IPS DF 19.7 (cell line): Measurements from ENCODE around the gene SEMA5B.

Experiments
- DNase-seq: peaks from one replicate; pipeline ENCODE4 v3.0.0-alpha.2; 2013; ENCODE audit warnings: low read depth, low spot score

Gene SEMA5B

DNA sequence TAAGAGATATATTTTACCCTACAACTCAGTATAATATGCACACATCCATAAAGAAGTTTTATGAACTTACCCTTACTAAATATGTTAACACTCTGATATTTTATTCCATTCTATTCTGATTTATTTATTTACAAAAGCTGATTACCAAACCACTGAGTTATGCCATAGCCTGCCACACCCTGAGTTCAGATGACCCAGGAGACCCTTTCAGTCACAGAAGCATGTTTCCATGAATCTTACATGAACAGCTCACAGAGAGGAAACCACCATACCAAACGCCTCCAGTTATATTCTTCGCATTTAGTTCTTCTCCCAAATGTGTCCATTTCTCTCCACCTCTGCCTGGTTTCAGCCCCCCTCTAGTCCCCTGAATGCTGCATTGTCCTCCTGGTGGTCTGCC lies 103.5 kb downstream of the SEMA5B start:
- no peak for DNase-seq

DNA sequence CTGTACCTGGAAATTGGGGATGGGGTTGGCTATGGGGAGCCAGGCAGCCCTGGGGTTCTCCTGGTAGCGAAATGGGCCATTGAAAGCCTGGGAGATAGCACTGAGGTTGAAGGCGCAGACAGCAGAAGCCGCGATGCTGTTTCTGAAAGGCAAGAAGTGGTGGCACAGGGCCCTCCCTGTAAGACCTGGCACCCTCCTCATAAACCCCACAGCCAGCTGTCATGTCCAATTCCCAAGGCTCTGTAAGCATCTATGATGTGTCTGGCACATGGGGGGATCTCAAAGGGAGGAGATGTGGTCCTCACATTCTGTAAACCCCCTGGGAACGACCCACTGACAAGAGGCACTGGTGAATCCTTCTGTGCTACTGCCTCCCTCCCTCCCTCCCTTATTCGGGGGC lies 104.0 kb downstream of the SEMA5B start:
- DNase-seq: no peak

DNA sequence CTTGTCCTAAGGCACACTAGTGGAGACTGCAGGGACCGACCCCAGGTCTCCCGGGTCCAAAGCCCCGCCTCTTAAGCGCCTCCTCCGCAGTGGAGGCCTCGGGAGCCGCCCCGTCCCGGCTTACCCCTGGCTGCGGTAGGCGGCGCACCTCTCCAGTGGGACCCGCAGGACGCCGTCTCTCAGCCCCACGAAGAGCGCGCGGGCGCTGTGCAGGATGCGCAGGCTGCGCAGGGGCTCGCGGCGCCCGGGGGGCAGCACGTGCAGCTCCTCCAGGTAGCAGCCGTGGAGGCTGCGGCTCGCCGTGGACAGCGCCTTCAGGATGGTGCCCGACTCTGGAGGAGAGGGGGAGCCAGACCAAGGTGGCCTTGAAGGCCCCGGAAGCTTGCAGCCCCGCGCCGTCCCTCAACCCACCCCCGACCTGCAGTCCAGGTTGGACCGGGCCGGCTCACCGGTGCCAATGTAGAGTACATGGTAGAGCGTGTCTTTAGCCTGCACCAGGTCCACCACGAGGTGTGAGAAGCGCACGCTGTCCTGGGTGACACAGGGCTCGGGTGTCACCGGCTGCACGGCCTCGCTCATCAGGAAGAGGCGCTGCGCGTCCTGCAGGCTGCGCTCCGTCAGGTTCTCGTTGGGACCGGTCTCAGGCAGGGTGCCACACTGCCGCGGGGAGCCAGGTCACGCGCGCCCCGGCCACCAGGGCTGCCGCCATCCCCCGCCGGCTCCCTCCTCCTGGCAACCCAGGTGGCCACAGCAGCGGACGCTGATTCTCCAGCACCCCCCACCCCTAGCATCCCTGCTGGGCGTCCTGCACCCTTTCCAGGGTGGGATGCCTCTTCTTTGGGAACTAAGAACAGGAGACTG lies 105.5 kb downstream of the SEMA5B start:
- no peak for DNase-seq

DNA sequence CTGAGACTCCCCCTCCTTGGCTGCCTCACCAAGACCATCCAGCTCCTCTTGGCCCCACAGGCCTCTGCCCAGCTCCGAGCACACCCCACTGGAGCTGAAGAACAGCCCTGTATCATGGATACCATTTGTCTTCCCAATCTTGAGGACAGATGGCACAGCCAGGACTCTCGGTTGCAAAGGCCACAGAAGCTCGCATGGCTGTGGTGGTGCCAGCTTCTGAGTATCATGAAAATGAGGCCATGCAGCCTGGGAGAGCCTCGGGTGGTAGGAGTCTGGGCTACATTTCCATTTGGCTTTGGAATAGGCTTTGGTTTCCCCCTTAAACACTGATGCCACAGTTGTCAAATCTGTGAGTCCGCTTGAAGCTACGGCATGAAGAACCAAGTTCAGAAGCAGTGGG lies 106.6 kb downstream of the SEMA5B start:
- DNase-seq: no peak

DNA sequence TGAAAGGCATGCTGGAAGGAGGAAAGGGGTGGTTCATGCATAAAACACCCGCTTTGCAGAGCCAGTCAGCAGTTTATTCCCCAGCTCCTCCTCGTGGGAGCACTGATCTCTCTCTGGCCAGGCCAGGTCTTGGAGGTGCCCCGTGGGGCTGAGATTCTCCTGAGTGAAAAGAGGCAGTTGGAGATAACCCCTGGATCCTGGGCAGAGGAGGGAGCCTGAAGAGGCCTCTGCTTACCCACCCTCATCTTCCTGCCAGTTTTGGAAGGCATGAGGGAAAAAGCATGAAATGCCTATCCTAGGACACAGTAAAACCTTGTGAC lies 108.3 kb downstream of the SEMA5B start:
- DNase-seq: no peak

DNA sequence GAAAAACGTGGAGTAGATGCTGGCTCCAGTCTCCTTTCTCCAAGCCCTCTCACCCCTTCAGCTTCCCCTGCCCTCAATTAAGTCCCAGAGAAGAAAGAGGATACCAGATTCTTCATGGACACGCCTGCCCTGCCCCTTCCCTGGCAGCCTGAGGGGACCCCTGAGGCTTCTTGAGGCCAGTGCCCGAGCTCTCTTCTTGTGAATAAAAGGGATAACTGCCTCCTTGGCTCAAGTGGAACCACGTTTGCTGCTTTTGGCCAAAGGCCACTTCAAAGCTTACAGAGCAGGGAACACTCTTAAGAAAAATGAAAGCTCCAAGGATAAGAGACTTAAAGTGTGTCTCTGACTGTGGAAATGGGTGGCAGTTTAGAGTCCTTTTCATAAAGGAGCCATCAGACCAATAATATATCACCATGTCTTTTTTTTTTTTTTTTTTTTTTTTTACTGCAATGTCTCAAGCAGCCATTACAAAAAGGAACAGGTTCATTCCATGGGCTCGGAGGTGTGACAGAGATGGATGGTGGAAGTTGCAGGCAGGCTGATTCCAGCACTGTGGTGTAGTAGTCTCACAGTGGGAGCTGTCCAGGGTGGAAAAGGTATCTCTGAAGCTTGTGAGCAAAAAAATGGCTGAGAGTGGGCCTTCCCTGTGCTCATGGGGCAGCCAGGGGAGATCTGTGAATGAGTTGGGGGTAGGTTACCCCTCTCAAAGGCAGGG lies 108.8 kb downstream of the SEMA5B start:
- no peak for DNase-seq

DNA sequence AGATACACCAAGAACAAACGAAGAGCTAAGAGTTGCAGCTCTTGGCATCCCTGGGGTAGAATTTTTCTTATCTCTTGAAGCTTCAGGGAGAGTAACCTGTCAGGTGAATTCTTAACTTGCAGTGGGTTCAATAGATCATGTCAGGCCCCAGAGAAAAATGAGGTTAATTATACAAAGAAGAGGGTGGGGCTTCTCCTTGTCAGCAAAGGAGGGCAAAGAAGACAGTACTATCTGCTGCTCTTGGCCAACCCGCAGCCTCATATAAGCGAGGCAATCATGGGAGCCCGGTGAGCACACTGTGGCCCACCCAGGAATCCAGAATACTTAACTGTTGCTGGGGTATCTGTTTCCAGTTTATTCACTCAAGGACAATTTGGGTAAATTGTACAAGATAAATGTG lies 110.2 kb downstream of the SEMA5B start:
- DNase-seq: no peak

DNA sequence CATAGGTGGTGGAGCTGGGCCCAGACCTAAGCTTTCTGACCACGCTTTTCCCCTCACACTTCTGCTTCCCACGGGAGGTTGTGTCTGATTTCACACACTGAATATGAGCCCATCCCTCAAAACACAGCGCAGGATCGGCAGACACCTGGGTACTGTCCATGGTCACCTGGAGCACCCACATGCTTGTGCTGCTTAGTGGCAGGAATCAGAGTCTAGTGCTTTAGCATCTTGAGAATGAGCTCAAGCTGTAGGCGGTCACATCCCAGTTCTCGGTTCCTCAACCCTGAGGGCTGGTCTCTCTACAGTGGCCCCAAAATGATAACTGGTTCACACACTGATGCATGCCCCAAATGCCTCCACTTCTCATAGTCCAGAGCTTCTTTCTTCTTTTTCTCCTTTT lies 111.0 kb downstream of the SEMA5B start:
- no peak for DNase-seq

DNA sequence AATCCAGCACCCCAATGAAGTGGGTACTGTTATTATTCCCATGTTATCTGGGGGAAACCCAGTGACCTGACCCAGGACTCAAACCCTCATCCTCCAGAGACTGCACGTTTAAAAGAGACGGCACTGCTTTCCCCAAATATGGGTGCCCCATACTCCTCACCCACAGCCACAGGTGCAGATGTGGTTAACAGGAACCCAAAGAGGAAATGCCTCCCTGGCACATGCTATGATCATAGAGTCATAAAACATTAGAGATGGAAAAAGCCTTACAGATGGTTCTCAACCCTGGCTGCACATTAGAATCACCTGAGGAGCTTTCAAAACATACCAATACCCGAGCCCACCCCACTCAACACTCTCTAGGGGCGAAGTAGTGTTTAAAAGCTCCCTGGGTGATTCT lies 111.5 kb downstream of the SEMA5B start:
- no peak for DNase-seq

DNA sequence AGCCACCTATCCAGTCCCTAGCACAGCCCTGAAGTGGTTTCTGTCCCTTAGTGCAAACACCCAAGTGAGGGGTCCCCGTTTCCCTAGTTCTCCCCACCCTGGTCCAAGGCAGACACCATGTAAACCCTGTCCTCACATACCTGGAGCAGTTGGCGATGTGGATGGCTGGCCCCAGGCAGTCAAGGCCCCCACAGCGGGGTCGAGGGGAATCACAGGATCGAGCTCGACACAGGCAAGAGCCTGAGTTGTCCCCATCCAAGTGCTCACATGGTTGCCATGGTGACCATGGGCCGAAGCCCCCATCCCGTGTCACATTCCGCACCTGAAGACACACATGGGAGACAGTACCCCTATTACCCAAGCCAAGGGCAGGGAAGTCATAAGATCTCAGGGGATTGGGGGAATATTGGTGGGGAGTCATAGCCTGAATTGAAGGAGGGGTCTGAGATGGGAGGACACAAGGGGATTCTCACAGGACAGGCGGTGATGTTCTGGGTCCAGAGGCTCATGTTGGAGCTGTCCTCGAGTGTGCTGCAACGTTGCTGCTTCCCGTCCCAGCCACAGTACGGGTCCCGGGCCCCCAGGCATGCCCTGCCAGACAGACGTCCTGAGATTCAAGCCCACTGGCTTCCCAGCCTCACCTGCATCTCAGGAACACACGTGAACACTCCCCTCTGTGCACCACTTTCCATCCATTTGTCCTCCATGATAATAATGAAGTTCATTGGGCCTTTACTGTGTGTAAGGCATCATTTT lies 112.1 kb downstream of the SEMA5B start:
- DNase-seq: no peak

DNA sequence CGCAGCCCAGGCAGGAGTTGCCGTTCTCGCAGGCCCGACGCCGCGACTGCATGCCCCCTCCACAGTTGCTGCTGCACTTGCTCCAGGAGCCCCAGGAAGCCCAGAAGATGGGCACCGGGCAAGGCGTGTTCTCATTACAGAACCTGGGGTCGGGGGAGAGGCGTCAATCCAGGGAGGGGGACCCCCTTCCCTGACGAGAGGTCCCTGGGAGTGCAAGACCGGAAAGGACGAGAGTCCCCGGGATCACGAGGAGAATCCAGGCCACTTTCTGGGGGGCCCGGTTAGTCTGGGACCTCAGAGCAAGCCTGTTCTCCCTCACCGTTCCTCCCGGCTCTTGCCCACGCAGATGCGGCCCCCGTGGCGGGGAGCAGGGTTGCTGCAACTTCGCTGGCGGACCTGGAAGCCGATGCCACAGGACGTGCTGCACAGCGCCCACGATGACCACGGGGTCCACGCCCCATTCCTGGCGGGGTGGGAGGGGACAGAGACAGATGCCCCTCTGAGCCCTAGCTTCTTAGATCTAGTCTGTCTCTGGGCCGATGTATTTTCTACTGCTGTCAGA lies 113.9 kb downstream of the SEMA5B start:
- DNase-seq: no peak

DNA sequence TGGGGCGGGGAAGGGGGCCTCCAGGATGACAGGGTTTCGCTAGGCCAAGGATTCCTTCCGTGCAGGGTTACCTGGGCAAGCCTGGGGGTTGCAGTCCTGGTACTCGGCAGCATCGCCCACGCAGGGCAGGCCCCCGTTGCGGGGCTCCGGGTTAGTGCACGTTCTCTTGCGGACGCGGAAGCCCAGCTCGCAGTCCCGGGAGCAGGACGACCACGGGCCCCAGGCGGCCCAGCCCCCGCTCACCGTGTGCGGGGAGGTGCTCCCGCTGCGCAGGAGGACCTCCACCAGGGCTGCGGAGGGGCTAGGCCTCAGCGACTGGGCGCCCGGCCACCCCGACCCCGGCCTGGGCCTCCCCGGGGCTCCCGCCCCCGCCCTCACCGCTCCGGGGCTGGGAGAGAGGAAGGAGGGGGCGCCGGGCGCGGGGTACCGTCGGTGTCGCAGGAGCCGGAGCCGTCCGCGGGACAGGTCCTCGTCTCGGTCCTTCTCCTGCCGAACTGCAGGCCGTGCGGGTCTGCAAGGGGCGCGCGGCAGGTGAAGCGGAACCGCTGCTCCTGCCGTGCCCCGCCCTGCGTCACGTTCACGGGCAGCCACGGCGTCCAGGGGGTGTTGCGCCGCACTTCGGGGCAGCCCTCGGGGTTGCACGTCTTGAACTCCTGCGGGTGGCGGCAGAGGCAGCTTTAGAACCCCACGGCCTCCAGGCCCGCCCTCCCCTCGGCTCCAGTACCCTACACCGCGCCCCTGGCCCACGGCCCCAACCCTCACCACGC lies 114.6 kb downstream of the SEMA5B start:
- no peak for DNase-seq

DNA sequence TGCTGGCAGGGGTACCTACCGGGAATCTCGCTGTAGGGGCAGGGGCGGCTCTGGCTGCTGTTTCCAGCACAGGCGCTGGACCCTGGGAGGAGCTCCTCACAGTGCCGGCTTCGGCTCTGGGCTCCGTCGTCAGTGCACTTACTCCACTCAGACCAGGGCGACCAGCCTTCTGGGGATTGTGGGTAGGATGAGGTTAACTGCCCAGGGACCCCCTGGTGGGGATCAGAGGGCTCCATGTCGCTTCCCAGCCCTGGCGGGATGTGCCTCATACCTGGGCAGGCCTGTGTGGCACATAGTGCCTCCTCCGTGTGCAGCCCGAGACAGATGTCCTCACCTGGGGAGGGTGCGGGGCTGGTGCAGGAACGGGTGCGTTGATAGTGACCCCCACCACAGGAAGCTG lies 115.7 kb downstream of the SEMA5B start:
- DNase-seq: no peak

DNA sequence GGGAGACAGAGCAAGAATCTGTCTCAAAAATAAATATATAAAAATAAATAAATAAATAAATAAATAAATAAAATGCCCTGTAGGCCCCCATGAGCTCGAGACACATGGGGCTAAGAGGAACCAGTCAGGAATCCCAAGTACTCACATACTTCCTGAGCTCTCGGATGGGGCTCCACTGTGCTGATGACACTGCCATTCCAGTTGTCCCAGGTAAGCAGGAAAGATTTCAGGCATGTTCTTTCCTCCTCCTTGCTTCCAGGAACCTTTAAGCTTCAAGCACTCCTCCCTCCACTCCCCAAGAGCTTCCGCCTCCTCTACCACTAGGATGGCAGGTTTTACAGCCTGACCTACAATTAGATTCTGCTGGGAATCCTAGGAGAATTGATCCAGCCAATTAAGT lies 119.3 kb downstream of the SEMA5B start:
- no peak for DNase-seq

DNA sequence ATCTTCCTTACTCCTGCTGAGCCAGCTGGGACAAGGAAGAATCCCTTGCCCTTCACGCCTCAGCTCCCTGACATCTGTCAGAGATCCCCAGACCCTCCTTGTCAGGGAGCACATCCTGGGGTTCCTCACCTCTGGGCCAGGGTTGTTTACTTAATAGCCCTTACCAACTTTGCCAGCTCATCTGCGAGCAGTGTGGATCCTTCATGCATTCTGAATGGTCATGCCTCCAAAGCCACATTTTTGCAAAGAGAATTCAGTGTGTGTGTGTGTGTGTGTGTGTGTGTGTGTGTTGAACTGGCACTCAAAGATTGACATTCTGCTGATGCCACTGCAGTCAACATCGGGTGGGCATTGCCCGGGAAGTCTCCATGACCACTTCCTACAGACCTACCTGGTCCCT lies 120.1 kb downstream of the SEMA5B start:
- DNase-seq: no peak

DNA sequence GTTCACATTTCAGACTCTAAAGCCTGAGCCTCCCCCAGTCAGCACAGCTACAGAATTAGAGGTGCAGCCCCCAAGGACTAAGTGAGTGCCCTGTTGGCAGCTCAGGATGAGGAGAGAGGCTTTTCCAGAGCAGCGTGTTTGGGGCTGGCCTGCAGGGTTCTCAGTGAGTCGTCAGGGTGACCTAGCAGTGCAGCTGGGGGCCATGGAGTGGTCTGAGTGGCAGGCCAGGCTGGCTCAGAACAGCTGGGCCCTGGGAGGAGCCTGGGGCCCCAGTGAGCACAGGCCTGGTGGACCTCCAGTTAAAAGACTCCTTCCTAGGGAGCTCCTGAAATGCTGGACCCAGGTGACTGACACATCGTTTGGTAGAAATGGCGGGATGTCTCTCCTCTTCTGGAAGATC lies 124.4 kb downstream of the SEMA5B start:
- DNase-seq: no peak

DNA sequence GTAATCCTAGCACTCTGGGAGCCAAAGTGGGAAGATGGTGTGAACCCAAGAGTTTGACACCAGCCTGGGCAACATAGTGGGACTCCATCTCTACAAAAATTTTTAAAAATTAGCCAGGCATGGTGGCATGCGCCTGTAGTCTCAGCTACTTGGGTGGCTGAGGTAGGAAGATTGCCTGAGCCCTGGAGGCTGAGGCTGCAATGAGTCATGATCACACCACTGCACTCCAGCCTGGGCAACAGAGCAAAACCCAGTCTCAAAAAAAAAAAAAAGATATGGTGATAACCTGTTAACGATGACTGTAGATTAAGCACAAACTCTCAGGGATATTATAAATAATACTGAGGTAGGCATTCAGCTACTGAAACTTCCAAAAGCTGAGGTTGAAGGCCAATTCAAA lies 125.2 kb downstream of the SEMA5B start:
- DNase-seq: no peak

DNA sequence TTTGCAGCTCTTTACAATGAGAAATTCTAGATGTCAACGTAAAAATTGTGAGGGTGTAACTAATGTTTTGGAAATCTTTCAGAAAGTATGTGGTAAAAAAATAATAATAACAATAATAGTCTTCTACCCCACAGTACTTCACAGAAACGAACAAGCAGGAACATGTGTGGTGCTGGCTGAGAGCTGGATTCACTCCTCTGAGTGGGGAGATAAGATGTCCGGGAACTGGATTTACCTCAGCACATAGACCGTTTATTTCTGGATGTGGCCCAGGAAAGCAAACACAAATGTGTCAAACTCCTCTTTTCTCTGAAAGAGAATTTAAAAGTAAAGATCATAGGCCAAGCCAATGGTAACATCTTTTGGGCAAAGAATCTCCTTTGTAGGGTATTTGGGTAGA lies 129.3 kb downstream of the SEMA5B start:
- DNase-seq: no peak

DNA sequence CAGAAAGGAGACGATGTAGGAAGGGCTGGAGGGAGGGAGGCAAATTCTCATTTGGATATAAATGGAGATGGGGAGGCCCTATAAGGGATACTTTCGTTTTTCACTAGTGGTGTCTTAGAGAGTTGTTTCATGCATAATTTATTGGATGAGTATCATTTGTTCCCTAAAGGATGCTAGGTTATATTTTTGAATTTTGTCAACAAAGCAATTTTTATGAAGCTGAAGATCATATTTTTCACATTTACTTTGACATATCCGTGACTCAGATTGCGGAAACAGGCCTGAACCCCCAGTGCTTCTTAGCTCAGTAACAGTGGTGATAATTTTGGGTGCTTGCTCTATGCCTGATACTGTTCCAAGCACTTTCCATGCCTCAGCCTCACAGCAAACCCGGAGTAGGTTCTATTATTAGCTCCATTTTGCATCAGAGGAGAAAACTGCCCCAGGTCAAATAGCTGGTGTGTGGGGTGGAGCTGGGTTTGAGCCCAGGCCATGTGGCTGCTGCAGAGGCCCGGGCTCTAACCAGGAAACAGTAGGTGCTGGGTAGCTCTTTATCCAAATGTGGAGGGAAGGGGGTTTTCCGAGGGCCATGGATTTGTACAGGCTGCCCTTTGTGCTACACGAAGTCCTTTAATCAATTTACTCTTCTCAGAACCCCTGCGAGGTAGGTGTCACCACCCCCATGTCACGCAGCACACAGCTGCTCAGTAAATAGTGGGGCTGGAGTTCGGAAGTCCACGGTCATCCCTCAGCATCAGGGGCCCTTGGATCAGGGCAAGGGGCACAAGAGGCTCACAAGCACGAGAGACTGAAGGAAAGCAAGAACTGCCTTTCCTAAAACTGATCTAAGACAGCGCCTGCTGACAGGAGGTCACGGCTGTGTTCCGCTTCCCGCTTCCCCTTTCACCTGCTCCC lies 133.6 kb downstream of the SEMA5B start:
- DNase-seq: no peak

DNA sequence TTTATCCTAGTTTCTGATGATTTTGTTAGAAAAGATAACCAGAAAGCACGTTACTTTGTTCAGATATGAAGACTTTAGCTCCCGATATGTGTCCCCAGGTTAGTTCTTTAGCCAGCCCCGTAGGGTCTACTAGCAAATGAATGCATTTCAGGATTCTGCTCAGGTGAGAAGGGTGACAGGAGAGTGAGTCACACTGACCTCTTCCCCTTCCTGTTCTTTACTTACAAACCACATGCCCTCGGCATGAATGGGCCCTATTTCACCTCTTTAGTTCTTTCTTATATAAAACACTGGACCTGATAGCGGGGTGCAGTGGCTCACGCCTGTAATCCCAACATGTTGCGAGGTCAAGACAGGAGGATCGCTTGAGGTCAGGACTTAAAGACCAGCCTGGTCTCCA lies 134.3 kb downstream of the SEMA5B start:
- DNase-seq: no peak
